Endometrium (tissue), 2 donors: Measurements from ENCODE around the gene CROCC2.

ENCODE experiments used
- FAIRE-seq: peaks from 2 replicates; lab custom pipeline; 2012; peaks lifted over from hg19 to GRCh38; lab: Jason Lieb, UNC
- donor health status: control.
- donor health status: control.

The CROCC2 gene

DNA sequence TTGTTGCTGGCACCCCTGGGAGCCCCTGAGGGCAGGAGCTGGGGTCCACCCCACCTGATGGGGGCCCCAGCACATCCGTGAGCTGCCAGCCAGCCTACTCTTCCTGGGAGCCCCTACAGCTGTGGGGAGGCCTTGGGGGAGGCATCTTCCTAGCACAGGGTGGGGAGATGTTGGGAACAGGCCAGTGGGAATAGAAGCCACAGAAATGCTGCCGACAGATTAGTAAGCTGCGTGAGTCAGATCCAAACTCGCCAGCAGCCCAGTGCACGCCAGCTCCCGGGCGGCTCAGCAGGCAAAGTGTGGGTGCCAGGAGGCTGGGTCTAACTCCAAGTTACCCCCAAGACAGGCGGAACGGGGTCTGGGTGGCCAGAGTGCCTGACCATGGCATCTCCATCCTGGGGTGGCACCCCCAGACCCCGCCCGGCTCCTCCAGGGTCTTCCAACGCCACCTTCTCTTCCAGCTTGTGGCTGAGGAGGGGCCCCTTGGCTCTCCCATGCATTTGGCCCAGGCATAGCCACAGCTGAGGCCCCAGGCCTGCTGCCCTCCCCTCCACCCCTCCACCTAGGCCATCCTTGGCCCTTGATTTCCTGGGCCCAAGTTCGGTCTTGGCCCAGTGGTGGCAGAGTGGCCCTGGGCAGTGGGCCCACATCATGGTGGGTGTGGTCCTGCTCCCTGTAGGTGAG, 15.3 kb downstream of the CROCC2 start:
- FAIRE-seq: no peak

GRCh38 chr2:240921995-240922244, 15.8 kb downstream of the CROCC2 start:
- FAIRE-seq: no peak

DNA sequence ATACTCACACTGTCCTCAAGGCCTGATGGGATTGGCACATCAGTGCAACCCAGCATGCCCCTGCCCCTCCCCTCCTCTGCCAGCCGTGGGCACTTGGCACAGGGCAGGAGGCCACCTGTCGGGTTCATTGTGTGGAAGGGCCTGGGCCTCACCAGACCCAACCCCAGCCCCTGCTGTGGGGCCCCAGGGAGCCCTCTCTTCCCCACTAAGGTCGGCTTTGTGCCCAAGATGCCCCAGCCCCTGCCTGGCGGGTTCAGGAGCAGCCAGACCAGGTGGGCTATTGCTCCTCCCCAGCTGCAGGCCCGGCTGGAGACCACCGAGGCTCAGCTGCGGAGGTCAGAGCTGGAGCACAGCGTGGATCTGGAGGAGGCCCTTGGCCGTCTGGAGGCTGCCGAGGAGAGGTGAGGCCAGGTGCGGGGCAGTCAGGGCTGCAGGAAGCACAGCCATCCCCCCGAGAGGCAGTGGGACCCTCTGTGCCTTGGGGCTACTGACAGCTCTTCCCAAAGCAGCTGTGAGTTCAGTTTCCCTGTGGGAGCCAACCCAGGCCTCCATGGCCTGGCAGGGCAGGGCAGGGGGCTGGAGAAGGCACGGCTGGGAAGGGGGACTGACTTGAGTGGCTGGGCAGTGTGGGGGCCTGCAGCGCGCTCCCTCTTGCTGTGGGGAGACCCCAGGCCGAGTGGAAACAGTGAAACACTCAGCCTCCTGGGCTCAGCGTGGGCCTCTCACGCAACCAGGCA, 16.3 kb downstream of the CROCC2 start:
- no peak for FAIRE-seq

DNA sequence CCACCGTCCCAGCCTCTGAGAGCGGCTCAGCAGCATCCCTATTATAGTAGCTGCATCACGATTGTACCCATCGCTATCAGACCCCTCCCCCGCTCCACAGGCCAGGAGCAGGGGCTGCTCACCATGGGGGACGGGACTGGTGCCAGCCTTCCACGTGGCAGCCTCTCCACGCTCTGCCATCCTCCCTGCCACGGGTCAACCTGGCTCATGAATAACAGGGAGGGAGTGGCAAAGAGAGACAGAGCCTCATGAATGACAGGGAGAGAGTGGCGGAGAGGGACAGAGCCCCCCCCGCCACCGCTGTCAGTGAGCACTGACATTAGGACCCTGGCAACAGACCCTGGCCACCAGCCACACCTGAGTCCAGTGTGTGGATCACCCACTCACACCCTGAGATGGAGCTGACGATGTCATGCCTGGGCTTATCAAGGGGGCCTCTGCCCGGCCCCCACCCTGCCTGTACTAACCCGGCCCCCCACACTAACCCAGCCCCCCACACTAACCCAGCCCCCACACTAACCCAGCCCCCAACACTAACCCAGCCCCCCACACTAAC, 16.9 kb downstream of the CROCC2 start:
- FAIRE-seq: no peak

DNA sequence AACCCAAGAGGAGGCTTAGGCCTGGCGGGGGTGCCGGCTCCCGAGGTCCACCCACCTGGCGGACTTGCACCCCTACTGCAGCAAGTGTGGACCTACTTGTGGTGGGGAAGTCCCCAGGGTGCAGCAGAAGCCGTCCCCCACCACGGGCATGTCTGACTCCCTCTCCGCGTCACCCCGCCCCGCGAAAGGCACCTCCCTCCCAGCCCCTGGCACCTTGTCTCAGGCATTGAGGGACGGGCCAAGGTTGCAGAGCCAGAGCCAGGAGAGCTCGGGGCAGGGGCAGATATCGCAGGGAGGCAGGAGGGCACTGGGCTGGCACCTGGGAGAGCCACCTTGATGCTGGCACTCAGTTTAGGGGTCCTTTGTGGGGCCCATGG, 19.0 kb downstream of the CROCC2 start:
- FAIRE-seq: no peak

DNA sequence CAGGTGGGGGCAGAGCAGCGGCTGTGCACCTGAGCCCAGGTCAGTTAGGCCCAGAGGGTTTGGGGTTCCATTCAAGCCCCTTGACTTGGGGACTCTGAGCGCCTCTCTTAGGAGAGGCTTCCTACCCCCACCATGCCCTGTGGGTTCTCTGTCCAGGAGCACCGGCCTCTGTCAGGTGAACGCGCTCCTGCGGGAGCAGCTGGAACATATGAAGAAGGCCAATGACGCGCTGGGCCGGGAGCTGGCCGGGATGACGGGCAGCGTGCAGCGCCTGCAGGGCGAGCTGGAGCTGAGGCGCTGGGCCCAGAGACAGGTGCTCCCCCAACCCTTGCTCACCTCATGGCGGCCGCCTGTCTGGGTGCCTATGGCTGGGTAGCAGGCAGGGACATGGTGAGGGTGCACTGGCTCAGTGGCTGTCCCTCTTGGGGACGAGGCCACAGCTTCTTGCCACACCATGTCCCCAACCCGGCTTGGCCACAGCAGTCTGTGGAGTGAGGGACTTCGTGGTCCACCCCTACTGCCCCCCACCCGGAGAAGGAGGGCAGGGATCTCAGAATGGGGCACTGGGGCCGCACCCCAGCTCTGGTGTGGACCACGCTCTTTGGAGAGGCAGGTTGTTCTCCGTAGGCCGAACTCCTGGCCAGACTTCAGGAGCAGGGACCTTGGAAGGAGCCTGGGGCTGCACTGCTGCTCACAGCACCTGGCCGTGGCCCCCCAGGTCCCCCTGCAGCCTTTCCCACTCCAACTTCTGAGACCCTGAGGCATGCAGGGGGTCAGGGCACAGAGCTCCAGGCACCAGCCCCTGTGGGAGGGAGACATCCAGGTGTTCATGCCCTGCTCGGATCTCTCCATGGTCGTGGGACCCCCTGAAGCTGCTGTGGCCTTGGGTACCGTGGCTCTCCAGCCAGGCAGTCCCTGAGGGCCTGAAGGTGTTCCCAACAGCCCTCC, 19.7 kb downstream of the CROCC2 start:
- no peak for FAIRE-seq

DNA sequence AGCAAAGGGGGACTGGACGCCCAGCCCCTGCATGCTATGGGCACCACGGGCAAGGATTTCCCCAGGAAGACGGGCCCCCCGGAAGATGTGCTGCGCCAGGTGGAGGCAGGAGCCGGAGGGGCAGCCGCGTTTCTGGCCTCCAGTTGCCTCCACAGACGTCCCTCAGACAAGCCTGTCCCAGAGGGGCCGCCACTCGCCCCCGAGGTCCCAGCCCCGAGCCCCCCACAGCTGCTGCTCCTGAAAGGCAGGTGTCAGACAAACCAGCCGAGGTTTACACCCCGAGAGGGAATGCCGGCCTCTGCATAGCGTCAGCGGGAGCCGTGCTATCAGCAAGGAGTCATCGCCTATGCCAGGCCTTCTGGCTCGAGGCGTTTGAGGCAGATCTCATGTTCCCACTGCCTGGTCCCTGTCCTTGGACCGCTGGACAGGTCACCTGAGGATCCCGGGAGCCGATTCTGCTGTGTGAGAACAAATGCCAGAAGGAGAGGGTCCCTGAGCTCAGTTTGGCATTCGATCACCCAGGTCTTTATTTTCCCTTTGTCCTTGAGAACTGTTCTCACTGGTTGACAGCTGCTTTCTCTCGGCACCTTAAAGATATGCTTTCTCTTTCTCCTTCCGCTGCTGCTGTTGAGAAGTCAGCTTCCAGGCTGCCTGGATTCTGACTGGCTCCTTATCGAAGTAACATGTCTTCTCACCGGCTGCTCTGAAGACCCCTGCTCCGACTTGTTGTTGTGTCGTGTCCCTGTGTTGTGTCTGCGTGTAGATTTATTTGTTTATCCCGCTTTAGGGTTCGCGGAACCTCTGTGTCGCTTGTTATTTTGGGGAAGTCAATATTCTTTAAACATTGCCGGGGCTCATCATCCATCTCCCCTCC, 20.6 kb downstream of the CROCC2 start:
- FAIRE-seq: no peak

DNA sequence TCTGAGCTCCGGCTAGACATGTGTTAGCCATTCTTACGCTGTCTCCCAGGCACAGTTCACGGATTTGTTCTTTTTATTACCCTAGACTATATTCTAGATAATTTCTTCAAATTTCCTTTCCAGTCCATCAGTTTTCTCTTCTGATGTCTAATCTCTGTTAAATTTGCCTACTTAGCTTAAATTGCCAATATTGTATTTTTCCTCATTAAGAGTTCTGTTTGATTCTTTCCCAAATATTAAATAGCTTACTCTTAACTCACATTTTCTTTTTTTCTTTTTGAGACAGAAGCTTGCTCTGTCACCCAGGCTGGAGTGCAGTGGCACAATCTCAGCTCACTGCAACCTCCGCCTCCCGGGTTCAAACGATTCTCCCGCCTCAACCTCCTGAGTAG, 21.2 kb downstream of the CROCC2 start:
- no peak for FAIRE-seq

DNA sequence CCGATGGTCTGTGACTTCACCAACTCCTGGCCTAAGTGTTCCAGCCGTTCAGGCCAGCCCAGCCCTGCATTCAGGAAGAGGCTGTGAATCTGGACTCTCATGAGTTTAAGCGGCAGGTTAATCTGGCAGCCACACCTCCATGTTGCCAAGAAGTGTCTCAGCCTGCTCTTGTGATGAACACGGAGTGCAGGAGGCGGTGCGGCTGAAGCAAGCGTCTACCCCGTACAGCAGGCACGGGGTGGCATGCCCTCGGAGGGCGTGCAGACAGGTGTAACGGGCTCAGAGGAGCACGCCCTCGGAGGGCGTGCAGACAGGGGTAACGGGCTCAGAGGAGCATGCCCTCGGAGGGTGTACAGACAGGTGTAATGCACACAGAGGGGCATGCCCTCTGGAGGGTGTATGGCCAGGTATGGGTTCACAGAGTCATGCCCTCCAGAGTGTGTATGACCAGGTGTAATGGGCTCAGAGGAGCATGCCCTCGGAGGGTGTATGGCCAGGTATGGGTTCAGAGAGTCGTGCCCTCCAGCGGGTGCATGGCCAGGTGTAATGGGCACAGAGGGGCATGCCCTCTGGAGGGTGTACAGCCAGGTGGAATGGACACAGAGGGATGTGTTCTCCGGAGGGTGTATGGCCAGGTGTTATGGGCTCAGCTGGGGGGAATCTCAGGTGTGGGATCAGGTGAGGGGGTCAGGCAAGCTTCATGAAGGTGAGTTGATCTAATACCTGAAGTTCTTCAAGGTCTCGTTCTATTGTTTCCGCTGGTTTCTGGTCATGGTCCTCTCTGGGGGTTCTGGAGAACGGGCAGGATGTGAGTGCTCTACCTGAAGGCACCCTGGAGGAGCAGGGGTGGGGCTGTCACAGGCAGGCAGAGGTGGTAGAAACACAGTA, 22.6 kb downstream of the CROCC2 start:
- FAIRE-seq: no peak

- FAIRE-seq: no peak
Observed at GRCh38 chr2:240929364-240930095, 23.4 kb downstream of the CROCC2 start.

GRCh38 chr2:240930096-240930630, 24.0 kb downstream of the CROCC2 start:
- FAIRE-seq: no peak

GRCh38 chr2:240930631-240931318, 24.6 kb downstream of the CROCC2 start:
- no peak for FAIRE-seq

DNA sequence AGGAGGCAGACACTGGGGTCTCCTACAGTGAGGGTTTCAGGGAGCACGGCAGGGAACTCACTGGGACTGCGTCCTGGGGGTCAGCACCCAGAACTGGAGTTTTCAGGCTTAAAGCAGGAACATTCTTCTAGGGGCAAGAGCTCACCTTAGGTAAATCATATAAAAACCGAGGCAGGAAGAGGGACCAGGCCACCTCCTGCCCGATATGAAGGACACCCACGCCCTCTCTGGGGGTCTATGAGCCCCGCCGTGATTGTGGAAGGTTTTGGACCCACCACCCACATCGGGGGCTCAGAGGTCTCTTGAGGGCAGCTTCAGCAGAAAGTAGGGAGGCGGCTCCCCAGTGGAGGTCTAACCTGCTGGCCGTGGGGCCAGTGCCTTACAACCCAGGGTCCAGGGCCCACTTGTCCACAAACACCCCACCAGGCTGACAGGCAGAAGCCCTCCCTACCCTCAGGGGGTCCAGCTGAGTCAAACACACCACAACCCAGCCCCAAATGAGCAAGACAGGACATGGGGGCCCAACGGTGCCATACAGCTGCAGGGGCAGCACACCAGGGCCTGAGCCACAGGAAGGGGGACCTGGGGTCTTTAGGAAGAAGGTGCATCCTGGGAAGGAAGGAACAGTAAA, 25.3 kb downstream of the CROCC2 start:
- FAIRE-seq: no peak

GRCh38 chr2:240932001-240932723, 26.0 kb downstream of the CROCC2 start:
- no peak for FAIRE-seq

DNA sequence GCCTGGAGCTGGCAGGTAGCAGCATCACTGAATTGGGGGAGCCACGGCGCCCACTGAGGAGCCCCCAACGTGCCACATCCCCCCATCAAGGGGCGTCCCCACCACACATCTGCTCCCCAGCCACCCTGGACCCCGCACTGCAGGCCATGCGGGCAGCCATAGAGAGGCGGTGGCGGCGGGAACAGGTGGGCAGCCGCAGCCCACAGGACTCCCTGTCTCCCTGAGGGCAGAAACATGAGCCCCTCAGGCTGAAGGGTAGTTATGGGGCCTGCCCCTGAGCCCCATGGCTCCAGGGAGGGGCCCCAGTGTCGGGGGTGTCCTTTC, 26.6 kb downstream of the CROCC2 start:
- no peak for FAIRE-seq

DNA sequence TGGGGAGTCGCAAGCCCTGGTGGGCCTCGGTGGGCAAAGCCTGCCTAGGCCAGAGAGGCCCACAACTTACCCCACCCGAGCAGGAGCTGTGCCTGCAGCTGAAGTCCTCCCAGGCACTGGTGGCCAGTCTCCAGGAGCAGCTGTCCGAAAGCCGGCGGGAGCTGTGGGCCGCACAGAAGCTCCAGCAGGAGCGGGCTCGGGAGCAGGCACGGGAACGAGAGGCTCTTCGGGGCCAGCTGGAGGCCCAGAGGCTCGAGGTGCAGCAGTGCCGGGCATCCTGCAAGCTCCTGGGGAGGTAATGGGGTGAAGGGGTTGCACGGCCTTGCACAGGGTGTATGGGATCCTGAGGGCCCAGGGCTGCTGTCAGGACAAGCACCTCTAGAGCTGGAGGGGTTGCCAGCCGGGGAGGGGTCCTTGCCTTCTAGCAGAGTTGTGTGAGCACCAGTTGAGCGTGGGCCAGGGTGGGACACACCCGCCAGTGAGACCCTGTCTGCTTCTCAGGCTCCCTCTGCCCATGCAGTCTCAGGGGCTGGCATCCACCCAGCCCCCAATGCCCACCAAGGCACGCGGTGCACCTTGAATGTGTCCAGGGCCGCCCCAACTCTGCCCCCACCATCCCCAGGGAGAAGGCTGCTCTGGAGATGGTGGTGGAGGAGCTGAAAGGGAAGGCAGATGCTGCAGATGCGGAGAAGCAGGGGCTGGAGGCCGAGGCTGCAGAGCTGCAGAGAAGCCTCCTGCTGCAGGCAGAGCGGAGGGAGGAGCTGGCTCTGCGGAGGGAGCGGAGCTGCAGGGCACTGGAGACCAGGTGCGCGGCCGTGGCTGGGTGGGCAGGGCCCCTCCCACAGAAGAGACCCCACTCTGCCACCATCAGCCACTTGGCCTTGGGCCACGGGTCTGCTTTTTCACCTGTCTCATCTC, 27.2 kb downstream of the CROCC2 start:
- FAIRE-seq: no peak
